NCI-H1092 treated with DMSO at 0.1 percent for 48 hours (cell line): Measurements from ENCODE around the gene ATRNL1.

Source experiments
- DNase-seq: peaks from one replicate; lab custom pipeline; 2025; lab: John Stamatoyannopoulos, UW

Gene ATRNL1, protein sequence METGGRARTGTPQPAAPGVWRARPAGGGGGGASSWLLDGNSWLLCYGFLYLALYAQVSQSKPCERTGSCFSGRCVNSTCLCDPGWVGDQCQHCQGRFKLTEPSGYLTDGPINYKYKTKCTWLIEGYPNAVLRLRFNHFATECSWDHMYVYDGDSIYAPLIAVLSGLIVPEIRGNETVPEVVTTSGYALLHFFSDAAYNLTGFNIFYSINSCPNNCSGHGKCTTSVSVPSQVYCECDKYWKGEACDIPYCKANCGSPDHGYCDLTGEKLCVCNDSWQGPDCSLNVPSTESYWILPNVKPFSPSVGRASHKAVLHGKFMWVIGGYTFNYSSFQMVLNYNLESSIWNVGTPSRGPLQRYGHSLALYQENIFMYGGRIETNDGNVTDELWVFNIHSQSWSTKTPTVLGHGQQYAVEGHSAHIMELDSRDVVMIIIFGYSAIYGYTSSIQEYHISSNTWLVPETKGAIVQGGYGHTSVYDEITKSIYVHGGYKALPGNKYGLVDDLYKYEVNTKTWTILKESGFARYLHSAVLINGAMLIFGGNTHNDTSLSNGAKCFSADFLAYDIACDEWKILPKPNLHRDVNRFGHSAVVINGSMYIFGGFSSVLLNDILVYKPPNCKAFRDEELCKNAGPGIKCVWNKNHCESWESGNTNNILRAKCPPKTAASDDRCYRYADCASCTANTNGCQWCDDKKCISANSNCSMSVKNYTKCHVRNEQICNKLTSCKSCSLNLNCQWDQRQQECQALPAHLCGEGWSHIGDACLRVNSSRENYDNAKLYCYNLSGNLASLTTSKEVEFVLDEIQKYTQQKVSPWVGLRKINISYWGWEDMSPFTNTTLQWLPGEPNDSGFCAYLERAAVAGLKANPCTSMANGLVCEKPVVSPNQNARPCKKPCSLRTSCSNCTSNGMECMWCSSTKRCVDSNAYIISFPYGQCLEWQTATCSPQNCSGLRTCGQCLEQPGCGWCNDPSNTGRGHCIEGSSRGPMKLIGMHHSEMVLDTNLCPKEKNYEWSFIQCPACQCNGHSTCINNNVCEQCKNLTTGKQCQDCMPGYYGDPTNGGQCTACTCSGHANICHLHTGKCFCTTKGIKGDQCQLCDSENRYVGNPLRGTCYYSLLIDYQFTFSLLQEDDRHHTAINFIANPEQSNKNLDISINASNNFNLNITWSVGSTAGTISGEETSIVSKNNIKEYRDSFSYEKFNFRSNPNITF (N-terminal part only)

DNA sequence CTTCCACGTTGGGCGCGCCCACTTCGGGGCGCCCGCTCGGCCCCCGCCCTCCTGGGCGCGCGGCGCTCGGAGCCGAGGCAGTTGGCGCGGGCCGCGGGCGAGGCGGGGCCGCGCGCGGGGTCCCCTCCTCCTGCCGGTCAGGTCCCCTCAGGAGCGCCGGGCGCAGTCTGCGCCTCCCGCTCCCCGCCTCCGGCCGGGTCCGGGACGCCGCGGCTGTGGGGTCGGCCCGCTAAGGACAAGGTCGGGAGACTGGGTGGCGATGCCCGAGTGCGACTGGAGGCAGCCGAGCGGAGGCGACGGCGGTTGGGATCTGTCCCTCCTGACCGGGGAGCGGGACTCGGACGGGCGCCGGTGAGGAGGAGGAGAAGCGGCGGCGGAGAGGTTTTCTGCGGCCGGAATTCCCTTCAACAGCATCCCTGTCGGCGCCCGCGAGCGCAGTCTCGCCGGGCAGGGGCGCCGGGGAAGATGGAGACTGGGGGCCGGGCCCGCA, at the start of gene ATRNL1:
Gene ATRNL1 (plus strand): TSS at position 80 of the 490 bp plus-strand sequence. CDS start 386 bp downstream, at position 466.
- peak; percentile 64 for DNase-seq

GRCh38 chr10:115043719-115044118, 49.4 kb upstream of the ATRNL1 start:
- no peak for DNase-seq

- DNase-seq = no peak
Observed at GRCh38 chr10:115044891-115045290, 48.3 kb upstream of the ATRNL1 start.

GRCh38 chr10:115045499-115045898, 47.7 kb upstream of the ATRNL1 start:
- DNase-seq = no peak

DNA sequence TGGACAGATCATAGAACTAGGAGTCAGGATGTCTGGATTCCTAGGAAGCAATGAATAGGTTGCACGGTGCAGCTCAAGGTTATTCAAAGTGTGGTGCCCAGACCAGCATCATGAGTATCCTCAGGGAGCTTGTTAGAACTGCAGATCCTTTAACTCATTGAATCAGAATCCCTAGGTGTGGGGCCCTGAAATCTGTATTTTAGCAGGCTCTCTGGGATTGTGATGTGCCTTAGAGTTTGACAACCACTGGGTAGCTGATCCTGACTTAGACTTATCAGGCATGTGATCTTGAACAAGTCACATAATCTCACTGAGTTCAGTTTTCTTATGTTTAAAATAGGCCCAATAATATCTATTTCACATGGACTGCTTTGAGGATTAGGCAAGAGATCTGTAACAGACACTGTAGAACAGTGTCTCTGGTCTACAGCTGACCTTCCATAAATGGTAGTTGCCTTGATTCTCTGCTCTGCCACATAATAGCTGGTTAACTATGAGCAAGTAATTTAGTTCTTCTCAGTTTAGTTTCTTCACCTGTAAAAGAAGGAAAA, 46.4 kb upstream of the ATRNL1 start:
- no peak for DNase-seq

DNA sequence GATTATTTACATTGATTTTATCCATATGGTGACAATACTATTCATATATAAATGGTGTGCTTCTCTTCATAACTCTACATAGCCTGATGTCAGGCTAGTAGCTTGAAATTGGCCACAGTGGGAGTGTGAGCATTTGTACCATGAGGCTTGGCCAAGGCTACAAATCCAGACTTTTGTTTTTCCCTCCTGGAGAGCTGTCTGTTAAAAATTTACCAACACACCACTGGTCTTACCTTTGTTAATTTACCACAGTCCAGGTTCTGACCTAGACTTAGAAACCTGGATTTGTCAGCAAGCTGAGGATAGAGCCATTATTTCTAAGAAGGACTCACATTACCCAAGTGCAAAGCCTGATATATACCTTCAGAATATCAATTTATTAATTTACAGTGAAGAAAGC, 45.5 kb upstream of the ATRNL1 start:
- no peak for DNase-seq

GRCh38 chr10:115049318-115049717, 43.8 kb upstream of the ATRNL1 start:
- DNase-seq = no peak

DNA sequence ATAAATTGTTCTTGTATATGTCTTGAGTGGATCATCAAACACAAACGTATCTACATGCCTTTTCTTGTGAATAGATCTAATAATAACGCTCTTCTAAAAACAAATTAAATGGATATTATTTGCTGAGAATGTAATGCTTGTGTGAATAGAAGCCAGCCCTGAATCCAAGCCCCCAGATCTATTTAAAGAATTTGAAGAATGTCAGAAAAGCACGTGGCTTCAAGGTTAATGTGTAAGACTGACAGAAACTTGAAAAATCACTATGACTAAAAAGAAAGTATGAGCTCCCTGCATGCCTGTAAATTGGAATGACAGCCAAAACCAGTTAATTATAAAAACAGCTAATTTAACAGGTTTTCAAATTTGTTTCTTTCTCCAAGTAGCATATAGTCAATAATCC, 43.2 kb upstream of the ATRNL1 start:
- DNase-seq = no peak

- no peak for DNase-seq
Observed at GRCh38 chr10:115050375-115051010, 42.7 kb upstream of the ATRNL1 start.

DNA sequence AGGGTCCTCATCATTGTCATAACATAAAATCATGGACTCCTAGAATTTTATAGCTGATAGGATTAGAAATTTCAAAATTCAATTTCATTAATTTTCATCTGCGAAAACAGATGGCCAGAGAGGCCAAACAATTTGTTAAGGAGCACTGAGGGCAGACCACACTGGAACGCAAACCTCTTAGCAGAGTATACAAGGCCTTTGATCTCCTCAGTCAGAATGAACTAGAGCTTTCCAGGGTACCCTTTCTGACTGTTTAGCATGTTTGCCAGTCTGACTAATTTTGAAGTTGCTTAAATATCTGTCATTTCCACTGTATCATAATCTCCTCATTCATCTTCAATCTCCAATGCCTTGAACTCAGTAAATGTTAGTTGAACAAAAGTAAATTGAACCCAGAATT, 41.9 kb upstream of the ATRNL1 start:
- DNase-seq = no peak

- no peak for DNase-seq
Observed at GRCh38 chr10:115052226-115052625, 40.9 kb upstream of the ATRNL1 start.

DNA sequence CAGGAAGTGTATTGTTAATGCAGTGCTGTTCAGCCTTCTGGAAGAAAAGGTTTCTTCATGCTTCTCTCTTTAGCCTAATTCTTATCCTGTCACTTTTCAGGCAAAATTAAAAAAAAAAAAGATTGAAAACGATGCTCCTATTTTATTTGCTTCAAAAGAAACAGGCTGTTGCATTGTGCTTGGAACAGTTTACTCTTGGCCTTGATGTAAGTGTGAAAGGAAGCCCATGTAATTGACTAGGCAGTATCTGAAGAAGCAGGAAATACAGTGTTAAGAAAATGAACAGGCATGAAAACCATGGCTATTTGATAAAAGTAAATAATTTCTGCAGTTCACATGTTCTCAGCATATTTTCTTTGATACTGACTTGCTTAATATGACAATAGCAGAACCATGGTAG, 40.4 kb upstream of the ATRNL1 start:
- DNase-seq = no peak

DNA sequence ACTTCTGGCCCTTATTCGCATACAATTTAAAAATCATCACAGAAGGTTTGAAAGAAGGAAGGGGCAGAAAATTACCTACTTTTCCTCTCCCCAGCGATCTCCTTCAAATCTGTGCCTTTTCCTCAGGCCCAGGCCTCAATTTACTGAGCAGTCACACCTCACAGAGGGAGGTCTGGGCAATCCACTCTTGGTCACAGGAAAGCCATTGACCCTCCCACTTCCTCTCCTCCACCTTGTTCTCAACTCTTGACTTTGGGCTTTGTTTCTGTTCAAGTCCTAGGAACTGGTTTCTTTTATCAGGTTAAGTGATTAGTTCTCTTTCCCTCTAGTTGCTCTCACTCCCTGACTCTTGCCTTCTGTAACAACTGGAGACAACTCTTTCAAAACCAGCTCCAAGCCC, 37.0 kb upstream of the ATRNL1 start:
- DNase-seq = no peak

DNA sequence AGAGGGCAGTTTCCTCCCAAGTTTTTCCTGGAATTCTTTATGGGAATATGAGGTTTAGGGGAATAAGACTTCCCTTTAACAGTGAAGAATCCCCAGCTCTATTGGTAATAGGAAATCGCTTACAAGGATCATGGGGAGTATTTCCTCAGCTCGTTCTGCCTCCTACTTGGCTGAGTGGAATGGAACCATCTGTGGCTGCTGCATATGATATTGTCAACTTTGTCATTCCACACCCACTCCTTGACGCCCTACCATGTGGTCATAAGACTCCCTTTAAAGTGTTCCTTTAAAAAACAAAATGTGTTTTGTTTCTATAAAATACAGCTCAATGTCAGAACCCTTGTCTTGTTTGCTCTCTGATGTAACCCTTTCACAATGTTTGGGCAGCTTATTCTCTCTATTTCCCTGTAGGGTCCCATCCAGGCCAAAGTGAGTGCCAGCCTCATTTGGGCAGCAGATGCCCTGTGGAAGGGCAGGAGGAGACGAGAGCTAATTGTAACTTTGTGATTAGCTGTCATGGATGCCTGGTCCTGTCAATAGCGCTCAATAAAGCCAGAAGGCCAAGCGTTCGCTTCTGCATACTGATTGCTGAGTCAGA, 33.8 kb upstream of the ATRNL1 start:
- DNase-seq = no peak

DNA sequence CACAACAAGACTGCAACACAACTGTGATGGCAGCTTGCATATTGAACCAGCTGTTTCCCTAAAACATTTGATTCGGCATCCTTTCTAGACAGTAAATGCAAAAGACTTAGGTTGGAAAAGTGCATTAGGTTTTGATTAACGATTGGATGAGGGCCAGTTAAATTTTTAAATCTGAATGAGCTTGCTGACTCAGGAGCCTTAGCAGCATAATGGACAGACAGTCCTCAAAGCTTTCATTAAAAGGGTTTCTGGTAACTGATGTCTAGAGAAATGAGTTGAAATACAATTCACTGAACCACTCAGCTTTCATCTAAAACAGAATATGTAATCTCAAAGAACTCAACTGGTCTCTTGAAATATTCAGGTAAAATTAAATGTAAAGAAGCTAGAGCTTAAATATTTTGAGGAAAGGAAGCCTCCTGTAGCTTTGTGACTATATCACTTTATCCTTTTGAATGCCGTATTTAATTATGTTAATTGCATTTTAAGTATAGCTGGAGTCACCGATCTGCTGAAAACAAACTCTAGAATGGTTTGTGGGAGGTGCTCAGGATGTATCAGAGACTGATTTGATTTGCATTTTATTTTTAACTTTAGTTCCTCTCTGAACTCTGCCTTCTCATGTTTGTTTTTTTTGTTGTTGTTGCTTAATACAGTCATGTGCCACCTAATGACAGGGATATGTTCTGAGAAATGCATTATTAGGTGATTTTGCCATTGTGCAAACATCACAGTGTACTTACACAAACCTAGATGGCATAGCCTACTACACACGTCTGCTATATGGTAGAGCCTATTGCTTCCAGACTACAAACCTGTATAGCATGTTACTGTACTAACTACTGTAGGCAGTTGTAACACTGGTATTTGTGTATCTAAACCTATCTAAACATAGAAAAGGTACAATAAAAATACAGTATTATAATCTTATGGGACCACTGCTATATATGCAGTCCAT, 29.2 kb upstream of the ATRNL1 start:
- DNase-seq = peak; percentile 9

DNA sequence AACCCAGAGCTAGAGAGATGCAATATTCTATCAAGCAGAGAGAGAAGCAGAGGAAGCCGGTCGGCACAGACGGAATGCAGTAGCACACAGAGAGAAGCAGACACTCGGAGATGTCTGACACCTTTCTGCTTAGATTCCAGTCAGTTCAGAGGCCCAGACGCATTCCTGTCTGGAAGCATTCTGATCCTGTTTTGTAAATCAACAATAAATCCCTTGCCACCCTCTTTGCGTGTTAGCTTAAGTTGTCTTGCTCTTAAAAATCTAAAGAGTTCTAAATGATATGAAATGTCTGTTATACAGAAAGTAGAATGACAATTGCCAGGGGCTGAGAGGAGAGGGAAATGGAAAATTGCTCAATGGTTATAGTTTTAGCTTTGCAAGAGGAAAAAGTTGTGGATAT, 27.4 kb upstream of the ATRNL1 start:
- no peak for DNase-seq

DNA sequence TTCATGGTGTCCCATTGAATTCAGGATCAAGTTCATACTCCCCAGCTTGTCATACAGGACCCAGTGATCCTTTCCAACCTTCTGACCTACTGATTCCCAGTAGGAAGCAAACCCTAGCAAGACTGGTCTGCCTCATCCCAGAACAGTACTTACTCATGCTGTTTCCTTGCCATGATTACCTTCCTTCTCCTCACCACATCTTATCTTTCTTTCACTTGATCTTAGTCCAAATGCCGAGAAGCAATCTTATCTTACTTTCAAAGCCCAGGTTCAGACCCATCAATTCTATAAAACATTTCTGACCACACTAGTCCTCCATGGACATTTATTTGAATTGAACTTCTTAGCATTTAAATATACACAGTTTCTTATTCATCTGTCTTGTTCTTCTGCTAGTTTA, 26.6 kb upstream of the ATRNL1 start:
- no peak for DNase-seq

- DNase-seq = no peak
Observed at GRCh38 chr10:115073796-115074195, 19.4 kb upstream of the ATRNL1 start.

DNA sequence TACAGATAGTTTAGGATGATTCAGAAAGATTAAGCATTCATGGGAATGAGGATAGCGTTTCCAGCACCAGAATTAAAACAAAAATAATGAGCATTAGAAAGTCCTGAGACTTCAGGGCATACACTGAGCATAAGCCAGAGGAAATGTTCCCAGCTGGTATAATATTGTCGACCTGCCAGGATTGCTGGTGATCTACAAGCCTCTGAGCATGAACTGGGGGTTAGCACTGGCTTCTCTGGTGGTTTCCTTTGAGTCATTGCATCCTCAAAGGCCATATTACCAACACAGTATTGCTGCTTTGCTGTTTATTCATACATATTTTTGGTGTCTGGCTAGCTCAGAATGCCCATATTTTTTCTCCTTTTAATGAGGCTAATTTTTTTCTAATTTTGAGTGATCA, 10.7 kb upstream of the ATRNL1 start:
- DNase-seq = no peak
